GM23338 (cell line): ENCODE measurements around the gene ESRP2.

Experiments
- CREB1 ChIP-seq: fragments of 250-450 bp; sonication (Bioruptor Pico); IDR thresholded peaks from 2 replicates; pipeline ENCODE4 v1.5.0; 2020; ENCODE audit warnings: low read depth, mild to moderate bottlenecking, moderate library complexity
- EZH2 ChIP-seq: fragments of 200-600 bp; sonication (generic); IDR thresholded peaks from one replicate; pipeline ENCODE4 v1.8.0; 2017; ENCODE audit warnings: antibody characterized with exemption, mild to moderate bottlenecking, low read depth; ENCODE audit not compliant: unreplicated experiment
- EZH2phosphoT487 ChIP-seq: fragments of 200-600 bp; sonication (generic); IDR thresholded peaks from one replicate; pipeline ENCODE4 v1.8.1; 2018; ENCODE audit warnings: antibody characterized with exemption; ENCODE audit not compliant: unreplicated experiment
- POLR2AphosphoS5 ChIP-seq: IDR thresholded peaks from 2 replicates; pipeline ENCODE4 v1.6.1; 2016; ENCODE audit warnings: antibody characterized with exemption, low read depth
- STAT1 ChIP-seq: IDR thresholded peaks from one replicate; pipeline ENCODE4 v1.6.1; 2016; ENCODE audit warnings: antibody characterized with exemption; ENCODE audit not compliant: unreplicated experiment
- ZNF331 ChIP-seq: fragments of 250-450 bp; sonication (Bioruptor Pico); IDR thresholded peaks from 2 replicates; pipeline ENCODE4 v1.5.0; 2020; ENCODE audit warnings: low read depth, mild to moderate bottlenecking, moderate library complexity
- TF ChIP-seq, protein P1 (sequence below), 2 experiments: fragments of 200-600 bp in 1 of 2; sonication (generic) in 1 of 2; conservative IDR thresholded peaks; 2 replicates each; pipeline versions ENCODE4 v1.5.1 to v1.6.1; 2016 to 2017; ENCODE audit warnings: antibody characterized with exemption in 2 of 2, low read depth in 2 of 2, mild to moderate bottlenecking in 2 of 2, moderate library complexity in 1 of 2
- TF ChIP-seq, protein P2 (sequence below): IDR thresholded peaks from 2 replicates; pipeline ENCODE4 v1.6.1; 2016; ENCODE audit warnings: antibody characterized with exemption
- TF ChIP-seq, protein P3 (sequence below): IDR thresholded peaks from one replicate; pipeline ENCODE4 v1.6.1; 2018; ENCODE audit warnings: antibody characterized with exemption; ENCODE audit not compliant: unreplicated experiment

DNA sequence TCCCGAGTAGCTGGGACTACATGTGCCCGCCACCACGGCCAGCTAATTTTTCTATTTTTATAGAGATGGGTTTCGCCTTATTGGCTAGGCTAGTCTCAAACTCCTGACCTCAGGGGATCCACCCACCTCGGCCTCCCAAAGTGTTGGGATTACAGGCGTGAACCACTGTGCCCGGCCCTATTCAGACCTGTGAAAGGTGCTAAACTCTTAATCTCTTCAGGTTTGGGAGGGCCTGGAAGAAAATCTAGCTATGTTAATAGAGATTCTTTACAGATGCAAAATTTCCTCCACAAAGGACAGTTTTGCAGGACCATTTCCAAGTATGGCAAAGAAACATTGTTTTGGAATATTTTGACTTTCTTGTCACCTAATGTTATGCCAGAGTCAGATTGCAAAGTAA is 6.2 kb upstream of the ESRP2 start:
- TF ChIP-seq, protein P1, sequence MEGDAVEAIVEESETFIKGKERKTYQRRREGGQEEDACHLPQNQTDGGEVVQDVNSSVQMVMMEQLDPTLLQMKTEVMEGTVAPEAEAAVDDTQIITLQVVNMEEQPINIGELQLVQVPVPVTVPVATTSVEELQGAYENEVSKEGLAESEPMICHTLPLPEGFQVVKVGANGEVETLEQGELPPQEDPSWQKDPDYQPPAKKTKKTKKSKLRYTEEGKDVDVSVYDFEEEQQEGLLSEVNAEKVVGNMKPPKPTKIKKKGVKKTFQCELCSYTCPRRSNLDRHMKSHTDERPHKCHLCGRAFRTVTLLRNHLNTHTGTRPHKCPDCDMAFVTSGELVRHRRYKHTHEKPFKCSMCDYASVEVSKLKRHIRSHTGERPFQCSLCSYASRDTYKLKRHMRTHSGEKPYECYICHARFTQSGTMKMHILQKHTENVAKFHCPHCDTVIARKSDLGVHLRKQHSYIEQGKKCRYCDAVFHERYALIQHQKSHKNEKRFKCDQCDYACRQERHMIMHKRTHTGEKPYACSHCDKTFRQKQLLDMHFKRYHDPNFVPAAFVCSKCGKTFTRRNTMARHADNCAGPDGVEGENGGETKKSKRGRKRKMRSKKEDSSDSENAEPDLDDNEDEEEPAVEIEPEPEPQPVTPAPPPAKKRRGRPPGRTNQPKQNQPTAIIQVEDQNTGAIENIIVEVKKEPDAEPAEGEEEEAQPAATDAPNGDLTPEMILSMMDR (conservative IDR thresholded peaks at IDR 0.05; ENCODE audit: low read depth in 2 of 2) = no peak
- TF ChIP-seq, protein P2, sequence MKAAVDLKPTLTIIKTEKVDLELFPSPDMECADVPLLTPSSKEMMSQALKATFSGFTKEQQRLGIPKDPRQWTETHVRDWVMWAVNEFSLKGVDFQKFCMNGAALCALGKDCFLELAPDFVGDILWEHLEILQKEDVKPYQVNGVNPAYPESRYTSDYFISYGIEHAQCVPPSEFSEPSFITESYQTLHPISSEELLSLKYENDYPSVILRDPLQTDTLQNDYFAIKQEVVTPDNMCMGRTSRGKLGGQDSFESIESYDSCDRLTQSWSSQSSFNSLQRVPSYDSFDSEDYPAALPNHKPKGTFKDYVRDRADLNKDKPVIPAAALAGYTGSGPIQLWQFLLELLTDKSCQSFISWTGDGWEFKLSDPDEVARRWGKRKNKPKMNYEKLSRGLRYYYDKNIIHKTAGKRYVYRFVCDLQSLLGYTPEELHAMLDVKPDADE = no peak
- TF ChIP-seq POLR2AphosphoS5 = no peak
- TF ChIP-seq EZH2 = no peak
- TF ChIP-seq, protein P3, sequence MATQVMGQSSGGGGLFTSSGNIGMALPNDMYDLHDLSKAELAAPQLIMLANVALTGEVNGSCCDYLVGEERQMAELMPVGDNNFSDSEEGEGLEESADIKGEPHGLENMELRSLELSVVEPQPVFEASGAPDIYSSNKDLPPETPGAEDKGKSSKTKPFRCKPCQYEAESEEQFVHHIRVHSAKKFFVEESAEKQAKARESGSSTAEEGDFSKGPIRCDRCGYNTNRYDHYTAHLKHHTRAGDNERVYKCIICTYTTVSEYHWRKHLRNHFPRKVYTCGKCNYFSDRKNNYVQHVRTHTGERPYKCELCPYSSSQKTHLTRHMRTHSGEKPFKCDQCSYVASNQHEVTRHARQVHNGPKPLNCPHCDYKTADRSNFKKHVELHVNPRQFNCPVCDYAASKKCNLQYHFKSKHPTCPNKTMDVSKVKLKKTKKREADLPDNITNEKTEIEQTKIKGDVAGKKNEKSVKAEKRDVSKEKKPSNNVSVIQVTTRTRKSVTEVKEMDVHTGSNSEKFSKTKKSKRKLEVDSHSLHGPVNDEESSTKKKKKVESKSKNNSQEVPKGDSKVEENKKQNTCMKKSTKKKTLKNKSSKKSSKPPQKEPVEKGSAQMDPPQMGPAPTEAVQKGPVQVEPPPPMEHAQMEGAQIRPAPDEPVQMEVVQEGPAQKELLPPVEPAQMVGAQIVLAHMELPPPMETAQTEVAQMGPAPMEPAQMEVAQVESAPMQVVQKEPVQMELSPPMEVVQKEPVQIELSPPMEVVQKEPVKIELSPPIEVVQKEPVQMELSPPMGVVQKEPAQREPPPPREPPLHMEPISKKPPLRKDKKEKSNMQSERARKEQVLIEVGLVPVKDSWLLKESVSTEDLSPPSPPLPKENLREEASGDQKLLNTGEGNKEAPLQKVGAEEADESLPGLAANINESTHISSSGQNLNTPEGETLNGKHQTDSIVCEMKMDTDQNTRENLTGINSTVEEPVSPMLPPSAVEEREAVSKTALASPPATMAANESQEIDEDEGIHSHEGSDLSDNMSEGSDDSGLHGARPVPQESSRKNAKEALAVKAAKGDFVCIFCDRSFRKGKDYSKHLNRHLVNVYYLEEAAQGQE = no peak
- TF ChIP-seq ZNF331 (CRISPR knock-in tag) = no peak
- TF ChIP-seq STAT1 = no peak
- TF ChIP-seq CREB1 (CRISPR knock-in tag) = no peak
- TF ChIP-seq EZH2phosphoT487 = no peak
